Neuronal stem cell (in vitro differentiated cells): Measurements from ENCODE around the gene CCDC137.

ENCODE experiments used
- DNase-seq: peaks from one replicate; pipeline ENCODE4 v3.0.0-alpha.2; 2013; ENCODE audit warnings: low spot score
- H2AFZ ChIP-seq: one replicate; pipeline ENCODE4 v1.6.1; 2013; ENCODE audit warnings: mild to moderate bottlenecking, low read length, inconsistent platforms
- H2AK5ac ChIP-seq: 2 replicates; pipeline ENCODE4 v1.6.1; 2013; ENCODE audit warnings: low read depth, mild to moderate bottlenecking, inconsistent platforms, low read length, moderate library complexity, mixed read lengths
- H2BK120ac ChIP-seq: 2 replicates; pipeline ENCODE4 v1.6.1; 2013; ENCODE audit warnings: low read depth, mild to moderate bottlenecking, inconsistent platforms, low read length, moderate library complexity, mixed read lengths
- H2BK12ac ChIP-seq: one replicate; pipeline ENCODE4 v1.6.1; 2013; ENCODE audit warnings: low read length, inconsistent platforms
- H2BK15ac ChIP-seq: 2 replicates; pipeline ENCODE4 v1.6.1; 2013; ENCODE audit warnings: mild to moderate bottlenecking, low read length, inconsistent platforms, mixed read lengths
- H2BK5ac ChIP-seq: one replicate; pipeline ENCODE4 v1.6.1; 2013; ENCODE audit warnings: inconsistent platforms, mild to moderate bottlenecking, low read length, moderate library complexity
- H3K14ac ChIP-seq: one replicate; pipeline ENCODE4 v1.6.1; 2013; ENCODE audit warnings: low read length, inconsistent platforms
- H3K18ac ChIP-seq: 2 replicates; pipeline ENCODE4 v1.6.1; 2013; ENCODE audit warnings: low read length, inconsistent platforms
- H3K23ac ChIP-seq: 2 replicates; pipeline ENCODE4 v1.6.1; 2013; ENCODE audit warnings: low read depth, mild to moderate bottlenecking, mixed read lengths, low read length, inconsistent platforms; ENCODE audit not compliant: poor library complexity
- H3K27ac ChIP-seq: replicated peaks from 3 replicates; pipeline ENCODE4 v1.5.1; 2013; ENCODE audit warnings: low read length, inconsistent platforms
- H3K27me3 ChIP-seq, 3 experiments: 2 replicates each; pipeline ENCODE4 v1.6.1; 2013; ENCODE audit warnings: low read length in 3 of 3, mild to moderate bottlenecking in 2 of 3, inconsistent platforms in 1 of 3, low read depth in 1 of 3, mixed read lengths in 1 of 3, moderate library complexity in 1 of 3; ENCODE audit not compliant: control insufficient read depth in 3 of 3, insufficient read depth in 3 of 3
- H3K36me3 ChIP-seq, 2 donors: replicated peaks in 1 of 2; 2 replicates each; pipeline ENCODE4 v1.6.1; 2013; ENCODE audit warnings: low read length in 2 of 2; ENCODE audit not compliant: control insufficient read depth in 2 of 2, insufficient read depth in 2 of 2
- H3K4ac ChIP-seq: 2 replicates; pipeline ENCODE4 v1.6.1; 2013; ENCODE audit warnings: inconsistent platforms, mild to moderate bottlenecking, low read length, moderate library complexity
- H3K4me1 ChIP-seq, 2 donors: 1 replicate in 1 of 2; 2 replicates in 1 of 2; pipeline ENCODE4 v1.6.1; 2013; ENCODE audit warnings: low read length in 2 of 2, low read depth in 1 of 2; ENCODE audit not compliant: control insufficient read depth in 2 of 2, insufficient read depth in 1 of 2
- H3K4me2 ChIP-seq: one replicate; pipeline ENCODE4 v1.6.1; 2013; ENCODE audit warnings: mild to moderate bottlenecking, low read length, inconsistent platforms; ENCODE audit not compliant: insufficient read depth, poor library complexity, severe bottlenecking
- H3K4me3 ChIP-seq, 2 donors: 2 replicates each; pipeline ENCODE4 v1.5.1; 2013; ENCODE audit warnings: low read length in 2 of 2, mild to moderate bottlenecking in 2 of 2, inconsistent platforms in 1 of 2, moderate library complexity in 1 of 2
- H3K79me1 ChIP-seq: one replicate; pipeline ENCODE4 v1.6.1; 2013; ENCODE audit warnings: low read depth, mild to moderate bottlenecking, inconsistent platforms, low read length, moderate library complexity
- H3K9ac ChIP-seq: one replicate; pipeline ENCODE4 v1.6.1; 2013; ENCODE audit warnings: mild to moderate bottlenecking, low read depth, low read length, inconsistent platforms; ENCODE audit not compliant: poor library complexity
- H3K9me3 ChIP-seq, 2 donors: replicated peaks in 1 of 2; 2 replicates each; pipeline versions ENCODE3 to v1.6.1; 2013; ENCODE audit warnings: low read length in 2 of 2, mild to moderate bottlenecking in 2 of 2, inconsistent platforms in 1 of 2, low read depth in 1 of 2, mixed read lengths in 1 of 2, moderate library complexity in 1 of 2; ENCODE audit not compliant: control insufficient read depth in 2 of 2, insufficient read depth in 1 of 2
- H4K8ac ChIP-seq: one replicate; pipeline ENCODE4 v1.6.1; 2013; ENCODE audit warnings: low read depth, mild to moderate bottlenecking, inconsistent platforms, low read length, moderate library complexity
- H4K91ac ChIP-seq: one replicate; pipeline ENCODE4 v1.6.1; 2013; ENCODE audit warnings: low read length, low read depth, mild to moderate bottlenecking, inconsistent platforms; ENCODE audit not compliant: poor library complexity
- WGBS, 2 donors: extraction: QIAGEN DNeasy Blood & Tissue Kit; methylation state at CpG; one replicate each; pipeline ENCODE4 v1.1.7; 2013; ENCODE audit warnings: missing lambda C conversion rate in 2 of 2, mixed read lengths in 1 of 2; ENCODE audit not compliant: insufficient read length in 2 of 2, insufficient replicate concordance in 1 of 2; ENCODE audit errors: extremely low coverage in 2 of 2; 5-methylcytosine and 5-hydroxymethylcytosine counted together

CCDC137 gene

GRCh38 chr17:81688616-81689015, 22.1 kb downstream of the CCDC137 start:
- no peak overlapping the region for H3K14ac ChIP-seq
- no peak overlapping the region for H2BK15ac ChIP-seq
- H3K4me2 ChIP-seq, result no peak overlapping the region
- H2BK120ac ChIP-seq, result no peak overlapping the region
- peaks cover 4 to 8% of the 10 kb centered on the region in 2 donors for H3K4me1 ChIP-seq
- WGBS, 2 donors, result no CpG with 5 or more reads among the region's 14 CpGs
- H2AFZ ChIP-seq, result no peak overlapping the region
- no peak overlapping the region for H4K91ac ChIP-seq
- H3K9me3 ChIP-seq, result no peaks in the 10 kb centered on the region
- no peak overlapping the region for H2BK5ac ChIP-seq
- H3K4ac ChIP-seq, result no peak overlapping the region
- no peak overlapping the region for H2AK5ac ChIP-seq
- no peak for DNase-seq
- no peak overlapping the region for H4K8ac ChIP-seq
- H3K36me3 ChIP-seq, result peaks cover 54 to 84% of the 10 kb centered on the region in 2 donors
- H3K9ac ChIP-seq, result peak overlapping the region; percentile 70
- no peak overlapping the region for H3K27ac ChIP-seq
- peak overlapping the region in 1 of 2 donors; percentile 58 for H3K4me3 ChIP-seq
- no peak overlapping the region for H3K18ac ChIP-seq
- peaks cover 27% of the 10 kb centered on the region for H3K79me1 ChIP-seq
- no peaks in the 10 kb centered on the region for H3K27me3 ChIP-seq
- H2BK12ac ChIP-seq, result no peak overlapping the region
- peak overlapping the region; percentile 73 for H3K23ac ChIP-seq

GRCh38 chr17:81690066-81690465, 23.5 kb downstream of the CCDC137 start:
- Histone ChIP-seq H3K18ac (no peak overlapping the region), H3K27ac (no peak overlapping the region), H3K14ac (no peak overlapping the region), H3K23ac (no peak overlapping the region), H2AK5ac (no peak overlapping the region), H3K27me3 (no peaks in the 10 kb centered on the region), H3K9ac (no peak overlapping the region), H2BK12ac (no peak overlapping the region), H2AFZ (no peak overlapping the region), H3K36me3 (peaks cover 63 to 98% of the 10 kb centered on the region in 2 donors), H3K4me2 (no peak overlapping the region), H3K4me1 (peaks cover 0 to 2% of the 10 kb centered on the region in 2 donors), H2BK5ac (no peak overlapping the region), H4K91ac (no peak overlapping the region), H2BK15ac (no peak overlapping the region), H3K9me3 (no peaks in the 10 kb centered on the region), H3K79me1 (peaks cover 18% of the 10 kb centered on the region), H3K4ac (no peak overlapping the region), H3K4me3 (no peak overlapping the region), H2BK120ac (no peak overlapping the region), H4K8ac (no peak overlapping the region)
- no CpG with 5 or more reads among the region's 18 CpGs for WGBS, 2 donors
- no peak for DNase-seq

GRCh38 chr17:81690549-81690948, 24.0 kb downstream of the CCDC137 start:
- H3K4me3 ChIP-seq, result no peak overlapping the region
- H3K23ac ChIP-seq, result no peak overlapping the region
- no peak overlapping the region for H2BK5ac ChIP-seq
- H3K9me3 ChIP-seq, result no peaks in the 10 kb centered on the region
- no peak for DNase-seq
- H2BK120ac ChIP-seq, result no peak overlapping the region
- no peak overlapping the region for H4K91ac ChIP-seq
- H3K36me3 ChIP-seq, result peaks cover 68 to 98% of the 10 kb centered on the region in 2 donors
- H4K8ac ChIP-seq, result no peak overlapping the region
- H3K4ac ChIP-seq, result no peak overlapping the region
- no peak overlapping the region for H2AFZ ChIP-seq
- no peak overlapping the region for H2BK15ac ChIP-seq
- no peaks in the 10 kb centered on the region for H3K4me1 ChIP-seq
- H3K27me3 ChIP-seq, result no peaks in the 10 kb centered on the region
- no CpG with 5 or more reads among the region's 17 CpGs for WGBS, 2 donors
- no peak overlapping the region for H3K9ac ChIP-seq
- peaks cover 14% of the 10 kb centered on the region for H3K79me1 ChIP-seq
- H3K14ac ChIP-seq, result no peak overlapping the region
- no peak overlapping the region for H3K27ac ChIP-seq
- H3K18ac ChIP-seq, result no peak overlapping the region
- no peak overlapping the region for H2AK5ac ChIP-seq
- H2BK12ac ChIP-seq, result no peak overlapping the region
- no peak overlapping the region for H3K4me2 ChIP-seq

GRCh38 chr17:81691196-81691595, 24.7 kb downstream of the CCDC137 start:
- Histone ChIP-seq H2BK120ac (no peak overlapping the region), H2BK5ac (peak overlapping the region; percentile 24), H3K9ac (peak overlapping the region; percentile 12), H3K14ac (no peak overlapping the region), H3K4me1 (no peaks in the 10 kb centered on the region), H2BK12ac (no peak overlapping the region), H3K4me3 (no peak overlapping the region), H4K91ac (no peak overlapping the region), H2AFZ (no peak overlapping the region), H3K27ac (no peak overlapping the region), H3K4me2 (peak overlapping the region; percentile 11), H3K23ac (no peak overlapping the region), H2BK15ac (no peak overlapping the region), H3K9me3 (no peaks in the 10 kb centered on the region), H2AK5ac (no peak overlapping the region), H4K8ac (no peak overlapping the region), H3K79me1 (peaks cover 19% of the 10 kb centered on the region), H3K27me3 (no peaks in the 10 kb centered on the region), H3K36me3 (peaks cover 72 to 98% of the 10 kb centered on the region in 2 donors), H3K4ac (no peak overlapping the region), H3K18ac (no peak overlapping the region)
- no CpG with 5 or more reads among the region's 18 CpGs for WGBS, 2 donors
- no peak for DNase-seq
